NCI-H2081 treated with DMSO at 0.1 percent for 48 hours (cell line): ENCODE data around the gene REC8.

Source experiments
- DNase-seq: peaks from one replicate; lab custom pipeline; 2025; lab: John Stamatoyannopoulos, UW

REC8 gene

GRCh38 chr14:24171422-24172260 lies at the start of gene REC8:
REC8 (plus strand) TSS chr14:24172080; CDS start chr14:24172553, 473 bp downstream.
- peak; percentile 61 for DNase-seq

GRCh38 chr14:24122416-24122815 lies 49.5 kb upstream of the REC8 start:
- DNase-seq = no peak

DNA sequence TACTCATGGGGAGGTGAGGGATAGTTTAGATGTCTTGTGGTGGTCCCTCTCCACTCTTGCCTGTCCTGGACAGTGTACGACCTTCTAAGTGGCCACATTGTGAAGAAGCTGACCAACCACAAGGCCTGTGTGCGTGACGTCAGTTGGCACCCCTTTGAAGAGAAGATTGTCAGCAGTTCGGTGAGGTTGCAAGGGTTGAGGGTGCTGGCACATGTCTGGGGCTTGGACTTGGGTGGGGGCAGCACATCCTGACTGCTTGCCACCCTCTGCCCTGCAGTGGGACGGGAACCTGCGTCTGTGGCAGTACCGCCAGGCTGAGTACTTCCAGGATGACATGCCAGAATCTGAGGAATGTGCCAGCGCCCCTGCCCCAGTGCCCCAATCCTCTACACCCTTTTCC lies 49.0 kb upstream of the REC8 start:
- DNase-seq = no peak

DNA sequence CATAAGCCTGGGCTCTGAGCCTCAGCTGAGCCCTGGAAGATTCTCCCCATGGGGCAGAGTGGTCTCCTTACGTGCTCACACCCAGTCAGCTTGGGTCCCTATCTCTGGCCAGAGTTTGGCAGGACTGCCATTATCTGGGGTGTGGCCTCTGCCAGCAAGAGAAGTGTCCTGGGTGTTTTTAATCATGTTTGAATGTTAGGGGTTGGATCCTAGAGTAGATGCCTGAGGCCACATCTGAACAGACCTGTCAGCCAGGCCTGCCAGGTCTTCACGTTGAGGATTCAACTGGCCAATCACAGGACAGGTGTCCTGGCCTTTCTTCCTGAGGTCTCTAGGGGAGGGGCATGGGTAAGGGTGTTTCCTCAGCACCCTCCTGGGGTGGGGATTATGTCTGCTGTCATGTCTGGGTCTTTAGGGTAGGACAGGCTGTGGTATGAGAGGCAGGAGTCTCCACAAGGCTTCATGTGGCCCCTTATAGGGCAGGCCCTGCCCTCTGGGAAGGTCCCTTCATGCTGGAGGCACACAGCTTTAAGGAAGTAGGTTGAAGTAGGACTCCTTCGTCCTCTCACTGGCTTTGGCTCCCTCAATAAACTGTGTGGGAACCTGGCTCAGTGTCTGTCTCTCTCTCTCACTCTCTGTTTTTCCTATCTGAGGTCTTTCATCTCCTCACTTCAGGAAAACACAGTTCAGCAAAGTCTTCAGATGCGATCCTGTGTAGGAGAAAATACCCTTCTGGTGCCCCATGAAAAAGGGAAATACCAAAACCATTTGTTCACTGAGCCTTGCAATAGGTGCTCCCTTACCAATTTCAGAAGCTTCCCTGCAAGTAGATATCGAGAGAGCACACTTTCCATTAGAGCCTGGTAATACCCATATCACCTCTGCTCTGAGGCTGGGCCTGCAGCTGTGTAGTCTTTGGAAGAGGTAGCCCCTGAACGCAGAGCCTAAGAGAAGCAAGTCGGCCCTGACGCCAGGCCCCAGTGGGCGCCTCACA lies 48.2 kb upstream of the REC8 start:
- DNase-seq = no peak

DNA sequence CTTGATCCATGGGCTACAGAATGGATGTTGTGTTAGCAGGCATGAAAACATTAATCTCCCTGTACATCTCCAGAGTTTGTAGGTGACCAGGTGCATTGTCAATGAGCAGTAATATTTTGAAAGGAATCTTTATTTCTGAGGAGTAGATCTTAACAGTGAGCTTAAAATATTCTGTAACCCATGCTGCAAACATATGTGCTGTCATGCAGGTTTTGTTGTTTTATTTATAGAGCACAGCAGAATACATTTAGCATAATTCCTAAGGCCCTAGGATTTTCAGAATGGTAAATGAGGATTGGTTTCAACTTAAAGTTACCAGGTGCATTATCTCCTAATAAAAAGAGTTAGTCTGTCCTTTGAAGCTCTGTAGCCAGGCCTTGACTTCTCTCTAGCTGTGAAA lies 44.9 kb upstream of the REC8 start:
- DNase-seq = no peak

GRCh38 chr14:24127673-24128072 lies 44.2 kb upstream of the REC8 start:
- no peak for DNase-seq

- DNase-seq = no peak
Measured at GRCh38 chr14:24129410-24129998, 42.4 kb upstream of the REC8 start.

DNA sequence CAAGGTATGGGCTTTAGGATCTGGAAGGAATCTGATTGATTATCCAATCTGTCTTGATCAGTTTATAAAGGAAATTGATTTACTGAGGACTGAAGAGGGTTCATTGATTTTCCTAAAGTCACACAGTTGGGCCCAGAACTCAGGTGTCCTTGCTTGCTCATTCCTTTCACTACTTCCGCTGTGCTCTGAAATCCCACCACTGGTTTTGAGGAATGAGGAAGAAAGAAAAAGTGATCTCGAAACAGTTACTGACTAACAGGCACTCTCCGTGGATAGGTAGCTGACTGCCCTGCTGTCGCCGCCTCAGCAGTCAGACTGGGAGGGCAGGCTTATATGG lies 41.5 kb upstream of the REC8 start, which contains the start of gene FITM1:
Gene FITM1, plus strand, starts transcription at position 280 of the 337 bp plus-strand sequence. CDS start 905 bp downstream, outside the sequence.
- no peak for DNase-seq

GRCh38 chr14:24130717-24131548 lies 40.9 kb upstream of the REC8 start:
- DNase-seq = no peak

DNA sequence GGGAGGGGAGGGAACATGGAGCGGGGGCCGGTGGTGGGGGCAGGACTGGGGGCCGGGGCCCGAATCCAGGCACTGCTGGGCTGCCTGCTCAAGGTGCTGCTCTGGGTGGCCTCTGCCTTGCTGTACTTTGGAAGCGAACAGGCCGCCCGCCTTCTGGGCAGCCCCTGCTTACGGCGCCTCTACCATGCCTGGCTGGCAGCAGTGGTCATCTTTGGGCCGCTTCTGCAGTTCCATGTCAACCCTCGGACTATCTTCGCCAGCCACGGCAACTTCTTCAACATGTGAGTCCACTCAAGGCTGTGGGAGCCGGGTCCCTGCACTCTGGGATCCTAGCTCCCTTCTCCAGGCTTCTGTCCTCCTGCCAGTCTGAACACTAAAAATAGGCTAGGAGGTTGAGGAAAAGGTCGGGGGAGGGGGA lies 40.3 kb upstream of the REC8 start:
- no peak for DNase-seq

- DNase-seq = peak; percentile 21
Measured at GRCh38 chr14:24132061-24132685, 39.7 kb upstream of the REC8 start.

GRCh38 chr14:24132976-24133375 lies 38.9 kb upstream of the REC8 start:
- no peak for DNase-seq

- no peak for DNase-seq
Measured at GRCh38 chr14:24133735-24134134, 38.1 kb upstream of the REC8 start.

- DNase-seq = no peak
Measured at GRCh38 chr14:24135584-24135833, 36.4 kb upstream of the REC8 start.

DNA sequence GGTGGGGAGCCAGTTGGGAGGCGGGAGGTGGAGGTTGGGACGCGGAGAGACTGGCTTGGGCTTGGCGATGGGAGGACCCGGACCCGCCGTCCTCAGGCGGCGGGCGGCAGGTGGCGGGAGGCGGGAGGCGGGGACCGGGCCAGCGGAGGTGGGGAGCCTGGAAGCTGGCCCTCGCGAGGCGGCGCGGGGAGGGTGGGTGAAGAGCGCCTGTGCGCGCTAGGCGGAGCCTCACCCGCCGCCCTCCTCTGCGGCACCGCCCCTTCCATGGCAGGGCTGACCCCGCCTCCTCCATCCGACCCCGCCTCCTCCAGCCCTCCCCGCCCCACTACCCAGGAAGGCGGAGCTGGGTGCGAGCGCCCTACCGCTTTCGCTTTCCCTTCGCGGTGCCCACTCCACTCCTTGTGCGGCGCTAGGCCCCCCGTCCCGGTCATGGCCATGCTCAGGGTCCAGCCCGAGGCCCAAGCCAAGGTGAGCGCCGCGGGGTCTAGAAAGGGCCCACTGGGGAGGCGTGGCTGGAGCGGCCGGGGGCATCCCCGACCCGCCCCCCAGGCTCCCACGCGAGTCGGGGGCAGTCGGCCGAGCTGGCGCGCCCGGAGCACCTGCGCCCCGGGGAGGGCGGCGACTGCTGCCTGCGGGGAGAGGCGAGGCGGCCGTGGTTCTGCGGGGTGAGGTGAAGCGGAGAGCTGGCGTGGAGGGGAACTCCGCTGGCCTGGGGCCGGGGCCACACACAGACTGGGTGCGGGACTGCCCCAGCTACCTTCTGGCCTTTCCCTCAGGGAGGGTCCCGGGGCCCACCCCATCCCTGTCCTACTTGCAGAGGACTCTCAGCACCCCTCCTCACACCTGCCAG lies 35.8 kb upstream of the REC8 start, which contains the start of gene PSME1:
Gene PSME1, plus strand, starts transcription at position 361 of the 850 bp plus-strand sequence. Its CDS starts 69 bp downstream, at position 430.
- DNase-seq = peak; percentile 51

- no peak for DNase-seq
Measured at GRCh38 chr14:24136684-24137528, 35.0 kb upstream of the REC8 start.

- DNase-seq = no peak
Measured at GRCh38 chr14:24137529-24138395, 34.1 kb upstream of the REC8 start.
